Mammary epithelial cell (primary cell): Measurements from ENCODE around the gene CDK14.

Experiments
- CTCF ChIP-seq, 2 donors: IDR thresholded peaks in 1 of 2; conservative IDR thresholded peaks in 1 of 2; 2 replicates each; pipeline ENCODE4 v1.5.1; 2011 to 2012; ENCODE audit warnings: inconsistent platforms in 2 of 2, low read length in 2 of 2, mild to moderate bottlenecking in 2 of 2, control low read depth in 1 of 2, low read depth in 1 of 2; ENCODE audit not compliant: insufficient read depth in 1 of 2; ENCODE audit errors: extremely low read depth in 1 of 2
- EZH2 ChIP-seq: IDR thresholded peaks from 2 replicates; pipeline ENCODE4 v1.6.1; 2012; ENCODE audit warnings: low read length, inconsistent platforms, borderline replicate concordance

GRCh38 chr7:90889644-90890043 is 293.5 kb downstream of the CDK14 start:
- TF ChIP-seq CTCF (conservative IDR thresholded peaks at IDR 0.05 in 1 of 2, IDR thresholded peaks at IDR 0.05 in 1 of 2; ENCODE audit: extremely low read depth in 1 of 2, insufficient read depth in 1 of 2, low read depth in 1 of 2, low read length in 2 of 2) (no peak), EZH2 (no peak)
